Lung microvascular endothelial cell (primary cell): ENCODE data around the gene CMIP. TPM values are rescaled to one million over a fixed set of nuclear protein-coding genes. Genes with fewer than 3 reads are reported as not detected.

Experiments used
- DNase-seq, 2 donors: peaks; one replicate each; pipeline versions ENCODE4 v3.0.0 to v3.0.0-alpha.2; 2010; ENCODE audit warnings: low read depth in 2 of 2
- total RNA-seq: library from RNA; depleted of rRNA; stranded (reverse); fragments of >200 nt; gene quantifications from 2 replicates; pipeline ENCODE4 v1.2.1, GENCODE V29; 2014

Gene CMIP
- total RNA-seq, 1 donor from 2014 or later, result 10.3 TPM

GRCh38 chr16:81709016-81709900, 264.6 kb downstream of the CMIP start:
- DNase-seq, result no peak

- no peak for DNase-seq
These were observed 265.4 kb downstream of the CMIP start for GRCh38 chr16:81710044-81710443.

DNA sequence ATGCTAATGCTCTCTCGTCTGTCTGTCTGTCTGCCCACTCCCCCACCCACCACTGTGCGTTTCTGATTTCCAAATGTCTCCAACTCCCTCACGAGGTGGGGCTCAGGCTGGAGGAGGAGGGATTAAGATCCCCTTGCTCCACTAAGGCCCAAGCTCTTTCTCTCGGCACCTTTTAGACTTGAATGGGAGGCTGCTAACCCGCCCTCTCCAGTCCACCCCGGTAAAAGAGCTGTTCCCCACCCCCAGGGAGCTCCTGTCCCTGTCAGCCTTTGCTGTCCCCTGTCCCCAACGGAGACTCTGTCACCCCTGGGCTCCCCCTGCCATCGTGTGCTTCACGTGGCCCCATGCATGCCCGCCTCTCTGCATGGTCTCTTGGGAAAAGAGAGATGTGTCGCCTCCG, 266.0 kb downstream of the CMIP start:
- DNase-seq, result no peak

DNA sequence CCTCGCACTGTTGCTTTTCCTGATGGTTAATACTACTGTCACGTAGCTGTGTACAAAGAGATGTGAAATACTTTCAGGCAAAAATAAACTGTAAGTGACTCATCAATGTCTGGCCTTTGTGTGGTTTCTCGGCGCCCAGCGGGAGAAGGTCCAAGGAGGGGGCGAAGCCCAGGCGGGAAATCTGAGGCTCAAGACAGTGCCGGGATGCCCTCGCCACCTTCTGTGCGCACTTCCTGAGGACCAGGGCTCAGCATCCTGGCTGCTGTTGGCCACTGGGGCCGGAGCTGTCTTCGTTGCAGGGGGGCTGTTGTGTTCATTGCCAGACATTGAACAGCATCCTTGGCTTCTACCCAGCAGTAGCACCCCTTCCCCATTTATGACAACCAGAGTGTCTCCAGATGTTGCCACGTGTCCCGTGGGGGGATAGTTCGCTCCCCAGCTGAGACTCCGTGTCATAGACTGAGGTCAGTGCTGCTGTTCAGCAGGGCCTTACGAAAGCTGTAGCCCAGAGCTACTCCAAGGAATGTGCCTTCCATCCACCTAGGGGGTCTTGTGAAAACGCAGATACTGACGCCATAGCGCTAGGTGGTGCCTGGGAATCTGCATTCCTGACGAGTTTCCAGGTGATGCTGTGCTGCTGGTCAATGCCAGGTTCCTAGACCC, 267.2 kb downstream of the CMIP start:
- DNase-seq, result peak; percentile 32 to 94

DNA sequence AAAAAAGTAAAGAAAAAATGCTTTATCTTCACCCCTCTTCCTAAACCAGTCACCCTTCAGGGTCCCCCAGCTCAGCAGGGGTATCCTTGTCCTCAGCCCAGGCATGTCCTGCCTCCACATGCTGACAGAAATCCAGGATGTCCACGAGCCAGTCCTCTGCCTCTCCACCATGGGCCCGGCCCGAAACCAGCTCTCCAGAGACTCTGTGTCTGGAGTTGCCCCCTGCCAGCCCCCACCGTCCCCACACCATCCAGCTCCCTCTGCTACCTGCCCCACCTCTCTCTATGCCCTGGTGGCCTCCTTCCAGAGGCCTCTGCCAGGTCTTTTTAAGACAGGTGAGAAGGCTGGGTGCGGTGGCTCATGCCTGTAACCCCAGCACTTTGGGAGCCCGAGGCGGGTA, 268.1 kb downstream of the CMIP start:
- no peak for DNase-seq

DNA sequence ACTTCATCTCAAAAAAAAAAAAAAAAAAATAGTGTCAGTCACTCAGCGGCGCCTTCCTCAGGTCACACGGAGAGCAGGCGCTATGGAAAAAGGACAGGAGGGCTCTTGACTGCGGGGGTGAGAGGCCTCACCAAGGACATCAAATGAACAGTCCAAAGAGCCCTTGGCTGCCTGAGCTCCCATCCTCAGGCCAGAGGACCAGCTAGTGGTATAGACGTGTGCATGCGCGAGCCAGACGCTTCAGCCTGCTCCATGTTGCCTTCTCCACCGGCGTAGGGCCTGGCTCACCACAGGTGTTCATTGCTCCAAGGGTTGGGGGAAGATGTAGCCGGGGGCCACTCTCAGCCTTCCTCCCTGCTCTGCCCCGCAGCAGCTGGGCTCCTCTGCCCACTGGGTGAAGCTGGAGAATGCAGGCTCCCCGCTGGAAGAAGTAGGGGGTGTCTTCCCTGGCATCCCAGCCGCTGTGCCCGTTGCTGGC, 268.7 kb downstream of the CMIP start:
- DNase-seq, result no peak

DNA sequence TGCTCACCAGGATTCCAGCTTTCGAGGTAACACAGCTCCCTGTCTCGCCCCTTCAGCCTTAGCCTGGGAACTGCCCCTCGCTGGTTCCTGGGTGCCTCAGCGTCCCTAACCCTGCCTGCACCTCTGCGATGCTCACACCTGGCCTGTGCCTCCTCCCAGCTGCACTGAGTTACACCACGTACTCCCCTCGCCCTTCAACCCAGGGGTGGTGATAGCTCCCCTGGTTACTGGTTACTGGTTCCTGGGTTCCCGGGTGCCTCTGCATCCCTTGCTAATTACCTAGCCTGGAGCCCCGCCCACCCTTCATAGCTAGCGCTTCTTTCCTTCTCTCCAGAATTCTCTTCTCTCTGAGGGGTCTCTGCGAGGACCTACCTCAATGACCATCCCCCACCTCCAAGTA, 269.2 kb downstream of the CMIP start:
- no peak for DNase-seq

- no peak for DNase-seq
These were observed 270.0 kb downstream of the CMIP start for GRCh38 chr16:81714583-81714982.

- DNase-seq, result peak in 1 of 2 donors; percentile 54
These were observed 271.0 kb downstream of the CMIP start for GRCh38 chr16:81715358-81716196.

DNA sequence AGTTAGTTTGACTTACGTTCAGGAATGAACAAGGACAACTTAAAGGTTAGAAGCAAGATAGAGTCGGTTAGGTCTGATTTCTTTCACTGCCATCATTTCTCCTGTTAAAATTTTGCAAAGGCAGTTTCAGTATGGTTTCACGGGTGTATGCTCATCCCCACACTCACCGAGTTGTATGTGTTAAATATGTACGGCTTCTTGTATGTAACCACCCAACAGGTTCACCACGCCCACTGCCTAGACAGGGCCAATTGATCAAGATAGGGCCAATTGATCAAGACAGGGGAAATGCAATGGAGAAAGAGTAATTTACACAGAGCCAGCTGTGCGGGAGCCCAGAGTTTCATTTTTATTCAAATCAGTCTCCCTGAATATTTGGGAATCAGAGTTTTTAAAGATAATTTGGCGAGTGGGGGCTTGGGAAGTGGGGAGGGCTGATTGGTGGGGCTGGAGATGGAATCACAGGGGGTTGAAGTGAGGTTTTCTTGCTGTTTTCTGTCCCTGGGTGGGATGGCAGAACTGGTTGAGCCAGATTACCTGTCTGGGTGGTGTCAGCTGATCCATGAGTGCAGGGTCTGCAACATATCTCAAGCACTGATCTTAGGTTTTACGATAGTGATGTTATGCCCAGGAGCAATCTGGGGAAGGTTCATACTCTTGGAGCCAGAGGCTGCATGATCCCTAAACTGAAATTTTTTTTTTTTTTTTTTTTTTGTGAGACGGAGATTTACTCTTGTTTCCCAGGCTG, 272.0 kb downstream of the CMIP start:
- DNase-seq, result no peak

DNA sequence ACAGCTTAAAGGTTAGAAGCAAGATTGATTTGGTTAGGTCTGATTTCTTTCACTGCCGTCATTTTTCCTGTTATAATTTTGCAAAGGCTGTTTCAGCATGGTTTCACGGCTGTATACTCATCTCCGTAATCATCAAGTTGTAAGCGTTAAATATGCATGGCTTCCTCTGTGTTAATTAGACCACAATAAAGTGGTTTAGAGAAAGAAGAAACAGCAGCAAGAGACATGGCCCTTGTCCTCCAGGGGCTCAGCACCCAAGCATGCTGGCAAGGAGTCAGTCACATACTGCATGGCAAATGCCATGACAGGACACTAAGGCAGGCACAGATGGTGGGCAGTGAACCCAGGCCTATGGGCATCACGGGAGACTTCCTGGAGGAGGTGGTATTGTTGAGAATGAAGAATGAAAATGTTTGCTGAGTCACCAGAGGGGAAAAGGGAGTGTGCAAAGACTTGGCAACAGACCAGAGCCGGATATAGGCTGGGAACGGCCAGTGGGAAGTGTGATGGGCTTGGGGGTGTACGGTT, 273.1 kb downstream of the CMIP start:
- peak; percentile 60 to 73 for DNase-seq

DNA sequence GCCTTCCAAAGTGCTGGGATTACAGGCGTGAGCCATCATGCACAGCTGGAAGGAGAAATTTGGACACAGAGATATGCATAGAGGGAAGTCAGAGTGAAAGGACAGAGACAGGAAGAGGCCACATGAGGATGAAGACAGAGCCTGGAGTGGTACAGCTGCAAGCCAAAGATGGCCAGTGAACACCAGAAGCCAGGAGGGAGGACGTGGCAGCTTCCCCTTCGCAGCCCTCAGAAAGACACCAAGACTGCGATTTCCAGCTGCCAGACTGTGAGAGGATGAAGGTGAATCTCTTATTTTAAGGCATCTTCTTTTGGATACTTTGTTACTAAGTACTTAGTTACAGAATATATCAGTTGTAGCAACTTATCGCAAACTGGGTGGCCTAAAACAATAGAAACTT, 274.0 kb downstream of the CMIP start:
- no peak for DNase-seq

- peak in 1 of 2 donors; percentile 15 for DNase-seq
These were observed 275.4 kb downstream of the CMIP start for GRCh38 chr16:81719993-81720392.

GRCh38 chr16:81720973-81721906, 276.6 kb downstream of the CMIP start:
- DNase-seq, result no peak

GRCh38 chr16:81723098-81723723, 278.6 kb downstream of the CMIP start:
- DNase-seq, result peak; percentile 88 to 91

DNA sequence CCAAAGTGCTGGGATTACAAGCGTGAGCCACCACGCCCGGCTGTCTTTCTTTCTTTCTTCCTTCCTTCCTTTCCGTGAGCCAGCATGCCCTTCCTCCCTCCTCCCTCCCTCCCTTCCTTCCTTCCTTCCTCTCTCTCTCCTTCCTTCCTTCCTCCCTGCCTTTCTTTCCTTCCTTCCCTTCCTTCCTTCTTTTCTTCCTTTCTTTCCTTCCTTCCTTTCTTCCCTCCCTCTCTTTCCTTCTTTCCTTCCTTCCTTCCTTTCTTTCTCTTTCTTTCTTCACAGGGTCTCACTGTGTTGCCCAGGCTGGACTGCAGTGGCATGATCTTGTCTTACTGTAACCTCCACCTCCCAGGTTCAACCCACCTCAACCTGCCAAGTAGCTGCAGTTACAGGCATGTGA, 283.8 kb downstream of the CMIP start:
- DNase-seq, result no peak

DNA sequence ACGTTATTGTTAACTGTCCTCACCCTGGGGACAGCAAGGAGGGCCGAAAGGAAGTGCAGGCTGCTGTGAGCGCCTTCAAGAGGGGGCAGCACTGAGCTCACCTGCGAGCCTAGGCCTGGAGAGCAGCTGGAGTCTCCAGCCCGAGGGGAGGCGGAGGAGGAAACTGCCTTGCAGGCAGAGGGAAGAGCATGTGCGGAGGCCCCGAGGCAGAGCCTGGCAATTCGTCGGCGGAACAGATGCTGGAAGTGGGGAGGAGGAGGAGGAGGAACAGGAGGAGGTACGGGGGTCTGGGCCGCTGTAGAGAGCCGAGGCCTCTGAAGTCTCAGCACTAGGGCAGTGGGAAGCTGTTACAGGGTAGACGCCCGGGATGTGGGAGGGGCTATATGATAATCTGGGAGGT, 284.8 kb downstream of the CMIP start:
- DNase-seq, result no peak

DNA sequence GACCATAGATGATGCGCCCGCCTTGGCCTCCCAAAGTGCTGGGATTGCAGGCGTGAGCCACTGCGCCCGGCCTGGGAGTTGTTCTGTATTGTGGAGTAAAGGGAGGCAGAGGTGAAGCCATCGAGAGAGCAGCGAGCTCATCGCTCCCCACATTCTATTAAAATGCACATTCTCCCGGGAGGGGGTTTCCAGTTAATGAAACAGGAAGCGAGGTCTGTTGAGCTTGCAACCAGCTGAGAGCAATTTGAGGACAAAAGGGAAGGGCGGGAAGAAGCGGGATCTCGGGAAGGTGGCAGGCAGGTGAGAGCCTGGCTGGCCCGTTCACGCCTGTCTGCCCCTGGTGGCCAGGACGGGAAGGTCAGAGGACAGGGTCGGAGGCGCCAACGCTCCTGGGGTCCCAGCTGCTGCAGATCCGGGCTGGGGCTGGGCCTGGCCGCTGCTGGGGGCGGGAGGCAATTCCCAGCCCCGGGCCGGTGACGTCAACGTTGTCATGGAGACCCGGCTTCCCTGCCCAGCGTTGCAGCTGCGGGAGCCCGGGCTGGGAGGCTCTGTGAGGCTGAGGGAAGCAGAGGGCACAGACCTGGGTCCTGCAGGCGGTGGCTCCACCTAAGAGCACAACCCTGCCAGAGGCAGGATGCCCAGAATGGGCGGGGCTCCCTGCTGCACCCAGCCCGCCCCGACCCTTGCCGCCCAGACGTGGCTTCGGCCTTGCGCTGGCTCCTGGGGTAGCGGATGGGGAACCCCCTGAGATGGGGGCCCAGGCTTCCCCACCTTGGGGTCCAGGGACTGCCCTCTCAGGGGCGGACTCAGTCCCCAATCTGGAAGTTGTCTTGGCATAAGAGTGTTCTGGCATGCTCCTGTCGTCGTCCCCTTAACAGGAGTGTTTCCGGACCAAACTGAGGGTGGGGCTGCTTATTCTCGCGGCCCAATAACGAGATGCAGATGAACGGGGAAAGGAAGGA, 285.8 kb downstream of the CMIP start:
- DNase-seq, result peak; percentile 84 to 93
